Fibroblast of lung (primary cell): ENCODE measurements around the gene PLEKHM2. TPM values are rescaled to one million over a fixed set of nuclear protein-coding genes. Genes with fewer than 3 reads are reported as not detected.
"Not testable (repeated sequence)": the region's sequence is repeated elsewhere in the genome, so short reads cannot be mapped to it uniquely, and the experiment has no call there.

ENCODE experiments used
- DNase-seq, 2 donors: peaks; one replicate each; pipeline versions ENCODE4 v3.0.0 to v3.0.0-alpha.2; 2010; ENCODE audit warnings: low read depth in 2 of 2
- H2AFZ ChIP-seq: 2 replicates; pipeline ENCODE4 v1.5.1; 2012; ENCODE audit warnings: low read length, control low read depth, inconsistent platforms
- H3K27ac ChIP-seq: 2 replicates; pipeline ENCODE4 v1.5.1; 2011; ENCODE audit warnings: low read length, control low read depth; ENCODE audit not compliant: insufficient read depth
- H3K27me3 ChIP-seq: 2 replicates; pipeline ENCODE4 v1.5.1; 2011; ENCODE audit warnings: mild to moderate bottlenecking, low read length; ENCODE audit not compliant: control insufficient read depth, insufficient read depth
- H3K36me3 ChIP-seq: 2 replicates; pipeline ENCODE4 v1.5.1; 2011; ENCODE audit warnings: low read length; ENCODE audit not compliant: control insufficient read depth, insufficient read depth
- H3K4me1 ChIP-seq: 2 replicates; pipeline ENCODE4 v1.5.1; 2011; ENCODE audit warnings: low read length; ENCODE audit not compliant: control insufficient read depth, insufficient read depth; ENCODE audit errors: extremely low read depth
- H3K4me2 ChIP-seq: 2 replicates; pipeline ENCODE4 v1.5.1; 2011; ENCODE audit warnings: low read length, control low read depth; ENCODE audit not compliant: insufficient read depth; ENCODE audit errors: extremely low read depth
- H3K4me3 ChIP-seq, 4 experiments: fragments of 200-600 bp in 1 of 4; sonication (generic) in 1 of 4; replicated peaks in 1 of 4; 2 replicates each; pipeline ENCODE4 v1.5.1; 2011 to 2016; ENCODE audit warnings: low read length in 4 of 4, low read depth in 3 of 4, mild to moderate bottlenecking in 3 of 4, control low read depth in 2 of 4, inconsistent platforms in 1 of 4, mixed read lengths in 1 of 4; ENCODE audit not compliant: insufficient read depth in 1 of 4; ENCODE audit errors: control extremely low read depth in 1 of 4
- H3K79me2 ChIP-seq: 2 replicates; pipeline ENCODE4 v1.5.1; 2012; ENCODE audit warnings: mild to moderate bottlenecking, low read length, inconsistent platforms; ENCODE audit not compliant: control insufficient read depth, insufficient read depth
- H3K9ac ChIP-seq: 2 replicates; pipeline ENCODE4 v1.5.1; 2011; ENCODE audit warnings: mild to moderate bottlenecking, low read length, control low read depth; ENCODE audit not compliant: insufficient read depth
- H3K9me3 ChIP-seq: 2 replicates; pipeline ENCODE4 v1.5.1; 2012; ENCODE audit warnings: low read depth, low read length; ENCODE audit not compliant: control insufficient read depth, insufficient read depth
- H4K20me1 ChIP-seq: 2 replicates; pipeline ENCODE4 v1.5.1; 2011; ENCODE audit warnings: low read length; ENCODE audit not compliant: control insufficient read depth, insufficient read depth; ENCODE audit errors: extremely low read depth
- CTCF ChIP-seq, 2 donors: IDR thresholded peaks in 1 of 2; conservative IDR thresholded peaks in 1 of 2; 1 replicate in 1 of 2; 2 replicates in 1 of 2; pipeline ENCODE4 v1.5.1; 2011 to 2012; ENCODE audit warnings: low read length in 2 of 2, control low read depth in 1 of 2, inconsistent platforms in 1 of 2, low read depth in 1 of 2, mild to moderate bottlenecking in 1 of 2
- EZH2 ChIP-seq: IDR thresholded peaks from 2 replicates; pipeline ENCODE4 v1.5.1; 2012; ENCODE audit warnings: low read length, control low read depth, mild to moderate bottlenecking; ENCODE audit errors: missing control alignments
- polyA plus RNA-seq, 2 donors: library from polyadenylated mRNA; depleted of rRNA in 1 of 2; stranded (reverse) in 1 of 2; unstranded in 1 of 2; fragments of >200 nt; gene quantifications; 2 replicates each; pipeline ENCODE4 v1.2.1, GENCODE V29; 2011 to 2012; ENCODE audit warnings: missing spikeins in 1 of 2
- total RNA-seq: library from RNA; depleted of rRNA; stranded (reverse); fragments of >200 nt; gene quantifications from 2 replicates; pipeline ENCODE4 v1.2.1, GENCODE V29; 2014

The PLEKHM2 gene
- total and polyA plus RNA-seq, 2 donors (not counting 1 experiment from before 2014, with no cell fraction given) = 27.3 to 94.6 TPM

DNA sequence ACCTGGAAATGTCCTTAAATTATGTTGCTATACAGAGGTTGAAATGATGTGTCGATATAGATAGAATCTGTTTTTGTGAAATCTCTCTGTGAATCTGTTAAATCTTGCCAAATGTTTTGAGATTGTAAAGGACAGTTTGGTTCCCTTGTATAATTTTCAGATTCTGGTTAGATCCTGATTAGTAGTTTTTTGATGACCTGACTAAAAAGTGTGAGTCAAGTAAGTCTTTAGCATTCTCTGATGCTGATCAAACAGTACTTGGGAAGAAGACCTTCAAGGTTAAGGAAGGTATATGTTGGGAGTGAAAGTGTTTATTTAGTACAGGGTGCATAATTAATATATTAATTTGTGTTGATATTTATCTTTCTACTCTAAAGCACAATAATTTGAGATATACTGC is 34.2 kb upstream of the PLEKHM2 start:
- no peak overlapping the region for H3K27ac ChIP-seq
- TF ChIP-seq CTCF (conservative IDR thresholded peaks at IDR 0.05 in 1 of 2, IDR thresholded peaks at IDR 0.05 in 1 of 2; ENCODE audit: low read depth in 1 of 2, low read length in 2 of 2) (no peak), EZH2 (no peak)
- no peaks in the 10 kb centered on the region for H3K4me1 ChIP-seq
- H2AFZ ChIP-seq = no peak overlapping the region
- H3K4me2 ChIP-seq = no peak overlapping the region
- H3K4me3 ChIP-seq = no peak overlapping the region
- no peaks in the 10 kb centered on the region for H3K79me2 ChIP-seq
- H3K9me3 ChIP-seq = no peaks in the 10 kb centered on the region
- DNase-seq = no peak
- H3K27me3 ChIP-seq = no peaks in the 10 kb centered on the region
- H4K20me1 ChIP-seq = no peaks in the 10 kb centered on the region
- H3K36me3 ChIP-seq = no peaks in the 10 kb centered on the region
- H3K9ac ChIP-seq = no peak overlapping the region

GRCh38 chr1:15650433-15650832 is 33.7 kb upstream of the PLEKHM2 start:
- TF ChIP-seq CTCF (conservative IDR thresholded peaks at IDR 0.05 in 1 of 2, IDR thresholded peaks at IDR 0.05 in 1 of 2; ENCODE audit: low read depth in 1 of 2, low read length in 2 of 2) = no peak
- H3K36me3 ChIP-seq = no peaks in the 10 kb centered on the region
- no peak for DNase-seq

DNA sequence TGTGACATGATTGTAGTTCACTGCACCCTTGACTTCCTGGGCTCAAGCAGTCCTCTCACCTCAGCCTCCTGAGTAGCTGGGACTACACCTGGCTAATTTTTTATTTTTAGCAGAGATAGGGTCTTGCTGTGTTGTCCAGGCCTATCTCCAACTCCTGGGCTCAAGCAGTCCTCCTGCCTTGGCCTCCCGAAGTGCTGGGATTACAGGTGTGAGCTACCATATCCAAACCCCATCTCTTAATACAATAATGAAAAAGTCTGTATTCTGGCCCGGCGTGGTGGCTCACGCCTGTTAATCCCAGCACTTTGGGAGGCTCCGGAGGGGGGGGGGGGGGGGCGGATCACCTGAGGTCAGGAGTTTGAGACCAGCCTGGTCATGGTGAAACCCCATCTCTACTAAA is 32.0 kb upstream of the PLEKHM2 start:
- not testable (repeated sequence) for H3K79me2 ChIP-seq, H2AFZ ChIP-seq, DNase-seq, H3K36me3 ChIP-seq, H3K4me1 ChIP-seq, H4K20me1 ChIP-seq, H3K9ac ChIP-seq, H3K27me3 ChIP-seq, H3K4me2 ChIP-seq, H3K27ac ChIP-seq, H3K9me3 ChIP-seq, H3K4me3 ChIP-seq

More at GRCh38 chr1:15650433-15650832, 33.7 kb upstream of the PLEKHM2 start:
- no peaks in the 10 kb centered on the region for H3K9me3 ChIP-seq
- no peaks in the 10 kb centered on the region for H3K79me2 ChIP-seq
- no peaks in the 10 kb centered on the region for H4K20me1 ChIP-seq
- H2AFZ ChIP-seq = no peak overlapping the region
- H3K4me3 ChIP-seq = no peak overlapping the region
- H3K4me1 ChIP-seq = no peaks in the 10 kb centered on the region
- H3K4me2 ChIP-seq = no peak overlapping the region
- H3K27ac ChIP-seq = no peak overlapping the region
- H3K9ac ChIP-seq = no peak overlapping the region
- no peaks in the 10 kb centered on the region for H3K27me3 ChIP-seq
